Activated naive CD8-positive, alpha-beta T cell treated with anti-CD3 and anti-CD28 coated beads, Interleukin-2, amount 50 U/mL, for 24 hours (primary cell): ENCODE results near the gene CYB5R3.
"Not testable (repeated sequence)": the region's sequence is repeated elsewhere in the genome, so short reads cannot be mapped to it uniquely, and the experiment has no call there.

Source experiments
- ATAC-seq: fragments of 150-1000 bp; cut with Tn5 transposase; one replicate; pipeline ENCODE4 v1.10.0; 2021
- DNase-seq: peaks from one replicate; pipeline ENCODE4 v3.0.0; 2021
- H3K27ac Mint-ChIP-seq: one replicate; pipeline ENCODE4 v1.8.0; 2021; ENCODE audit warnings: mild to moderate bottlenecking, mixed read lengths
- H3K27me3 Mint-ChIP-seq: one replicate; pipeline ENCODE4 v1.8.0; 2021; ENCODE audit warnings: mixed read lengths
- H3K36me3 Mint-ChIP-seq: one replicate; pipeline ENCODE4 v1.8.0; 2021; ENCODE audit warnings: low read depth, mixed read lengths
- H3K4me1 Mint-ChIP-seq: one replicate; pipeline ENCODE4 v1.8.0; 2021; ENCODE audit warnings: mixed read lengths
- H3K4me3 Mint-ChIP-seq: one replicate; pipeline ENCODE4 v1.8.0; 2021; ENCODE audit warnings: mild to moderate bottlenecking, moderate library complexity, mixed read lengths
- H3K9me3 Mint-ChIP-seq: one replicate; pipeline ENCODE4 v1.8.0; 2021; ENCODE audit warnings: mixed read lengths

The CYB5R3 gene

DNA sequence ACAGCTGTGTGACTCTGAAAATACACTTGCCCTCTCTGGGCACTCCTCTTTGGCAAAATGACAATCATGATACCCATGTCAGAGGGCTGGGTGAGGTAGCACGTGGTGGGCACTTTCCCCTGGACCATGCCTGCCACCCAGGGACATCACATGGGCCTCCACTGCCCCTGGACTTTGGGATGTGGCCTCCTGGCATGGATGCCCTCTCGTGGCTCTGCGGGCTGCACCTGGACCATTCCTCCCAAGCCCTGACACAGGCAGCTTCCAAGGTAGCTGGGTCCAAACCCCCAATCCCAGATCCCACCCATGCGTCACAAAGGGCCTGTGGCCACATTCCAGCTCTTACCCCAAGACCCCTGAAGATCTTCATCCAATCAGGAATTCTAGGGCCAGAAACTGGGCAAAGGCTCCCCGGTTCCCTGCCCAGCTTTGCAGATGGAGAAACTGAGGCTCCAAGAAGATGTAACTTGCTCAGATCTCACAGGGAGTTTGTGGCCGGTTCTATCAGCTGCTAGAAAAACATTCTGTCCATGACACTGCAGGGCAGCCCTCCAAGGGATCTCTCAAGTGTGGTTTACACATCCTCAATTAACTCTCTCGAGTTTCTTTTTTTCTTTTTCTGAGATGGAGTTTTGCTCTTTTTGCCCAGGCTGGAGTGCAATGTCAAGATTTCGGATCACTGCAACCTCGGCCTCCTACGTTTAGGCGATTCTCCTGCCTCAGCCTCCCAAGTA, 35.4 kb upstream of the CYB5R3 start:
- Mint-ChIP-seq H3K36me3 (no peaks in the 10 kb centered on the region), H3K4me1 (no peaks in the 10 kb centered on the region), H3K27me3 (peaks cover 3% of the 10 kb centered on the region), H3K4me3 (no peak overlapping the region), H3K27ac (no peak overlapping the region), H3K9me3 (peaks cover under 1% of the 10 kb centered on the region)
- DNase-seq (no peak), ATAC-seq (no peak)

DNA sequence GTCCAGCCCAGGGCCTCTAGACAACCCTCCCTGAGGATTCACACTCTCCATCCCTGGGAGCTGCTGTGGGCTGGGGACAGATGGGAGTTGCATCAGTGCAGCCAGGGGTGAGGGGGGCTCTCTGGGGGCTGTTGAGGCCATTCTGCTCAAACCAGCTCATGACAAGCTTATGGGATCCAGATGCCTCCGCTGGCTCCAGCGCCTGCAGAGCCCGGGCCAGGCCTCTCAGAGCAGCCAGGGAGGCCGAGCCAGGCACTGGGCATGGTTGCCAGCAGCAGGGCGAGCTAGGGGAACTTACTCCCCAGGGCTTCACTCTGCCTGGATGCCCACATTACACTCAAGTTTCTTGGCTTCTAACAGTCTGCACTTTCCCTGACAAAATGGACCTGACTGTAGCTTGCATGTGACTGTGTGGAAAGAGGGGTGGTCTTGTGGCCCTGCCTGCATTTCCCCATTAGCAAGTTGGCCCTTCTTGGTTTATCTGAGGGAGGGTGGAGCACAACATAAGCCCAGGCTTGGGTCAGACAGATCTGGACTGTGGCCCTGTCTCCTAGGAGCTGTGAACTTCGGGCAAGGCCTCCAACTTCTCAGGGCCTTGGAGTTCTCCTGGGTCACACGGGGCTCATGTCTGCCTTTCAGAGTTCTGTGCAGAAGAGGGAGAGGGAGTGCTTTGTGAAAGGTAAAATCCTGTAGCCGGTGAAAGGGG, 34.5 kb upstream of the CYB5R3 start:
- no peak for ATAC-seq
- Mint-ChIP-seq H3K4me3 (no peak overlapping the region), H3K27me3 (peaks cover 3% of the 10 kb centered on the region), H3K36me3 (no peaks in the 10 kb centered on the region), H3K4me1 (no peaks in the 10 kb centered on the region), H3K27ac (no peak overlapping the region), H3K9me3 (peaks cover 10% of the 10 kb centered on the region)
- no peak for DNase-seq

DNA sequence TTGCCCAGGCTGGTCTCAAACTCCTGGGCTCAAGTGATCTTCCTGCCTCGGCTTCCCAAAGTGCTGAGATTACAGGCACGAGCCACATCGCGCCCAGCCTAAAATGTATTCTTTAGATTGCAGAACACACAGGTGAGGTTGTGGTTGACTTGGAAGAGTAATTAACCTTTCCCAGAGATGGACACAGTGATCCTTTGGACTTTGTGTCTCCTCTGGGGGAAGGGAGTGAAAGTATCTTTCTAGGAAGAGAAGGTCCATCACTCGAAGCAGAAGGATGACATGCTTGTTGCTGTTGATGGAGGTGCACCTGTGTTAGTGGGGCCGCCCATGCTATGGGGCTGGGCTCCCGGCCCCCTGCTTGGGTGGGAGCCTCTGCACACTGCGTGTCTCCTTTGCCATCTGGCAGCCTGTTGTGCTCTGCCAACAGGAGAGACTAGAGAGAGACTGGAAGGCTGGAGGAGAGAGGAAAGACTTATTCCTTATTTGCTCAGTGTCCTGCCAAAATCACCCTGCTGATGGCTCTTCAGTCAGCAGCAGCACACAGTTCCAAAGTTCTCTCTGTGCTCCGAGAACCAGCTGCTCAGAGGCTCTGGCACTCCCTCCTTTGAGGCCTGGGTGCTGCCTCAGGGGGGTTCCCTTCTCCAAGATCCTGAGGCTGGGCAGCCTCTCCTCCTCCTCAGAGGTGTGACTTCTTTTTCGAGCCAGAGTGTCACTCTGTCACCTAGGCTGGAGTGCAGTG, 33.1 kb upstream of the CYB5R3 start:
- H3K27ac Mint-ChIP-seq: no peak overlapping the region
- ATAC-seq: no peak
- peaks cover 11% of the 10 kb centered on the region for H3K9me3 Mint-ChIP-seq
- H3K4me3 Mint-ChIP-seq: no peak overlapping the region
- H3K36me3 Mint-ChIP-seq: peaks cover 3% of the 10 kb centered on the region
- DNase-seq: no peak
- peaks cover 3% of the 10 kb centered on the region for H3K27me3 Mint-ChIP-seq
- H3K4me1 Mint-ChIP-seq: no peaks in the 10 kb centered on the region

DNA sequence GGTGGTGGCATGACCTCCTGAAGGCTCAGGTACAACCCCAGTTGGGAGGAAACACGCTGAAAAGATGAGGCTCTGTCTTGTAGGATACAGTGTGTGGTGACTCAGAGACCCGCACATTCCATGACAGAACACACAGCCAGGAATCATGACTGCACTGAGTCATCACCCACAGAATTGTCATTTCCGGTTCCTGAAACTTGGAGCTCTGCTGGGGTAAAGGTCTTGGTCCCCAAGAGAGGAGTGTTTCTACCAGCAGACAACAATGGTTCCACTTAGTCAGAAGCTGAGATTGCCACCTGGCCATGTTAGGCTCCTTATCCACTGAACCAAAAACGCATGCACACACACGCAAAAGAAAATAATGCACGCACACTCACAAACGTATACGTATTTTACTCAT, 31.5 kb upstream of the CYB5R3 start:
- H3K27ac Mint-ChIP-seq: no peak overlapping the region
- H3K36me3 Mint-ChIP-seq: peaks cover 3% of the 10 kb centered on the region
- no peaks in the 10 kb centered on the region for H3K27me3 Mint-ChIP-seq
- ATAC-seq: peak; percentile 52
- DNase-seq: no peak
- H3K4me3 Mint-ChIP-seq: no peak overlapping the region
- no peaks in the 10 kb centered on the region for H3K4me1 Mint-ChIP-seq
- peaks cover 11% of the 10 kb centered on the region for H3K9me3 Mint-ChIP-seq

DNA sequence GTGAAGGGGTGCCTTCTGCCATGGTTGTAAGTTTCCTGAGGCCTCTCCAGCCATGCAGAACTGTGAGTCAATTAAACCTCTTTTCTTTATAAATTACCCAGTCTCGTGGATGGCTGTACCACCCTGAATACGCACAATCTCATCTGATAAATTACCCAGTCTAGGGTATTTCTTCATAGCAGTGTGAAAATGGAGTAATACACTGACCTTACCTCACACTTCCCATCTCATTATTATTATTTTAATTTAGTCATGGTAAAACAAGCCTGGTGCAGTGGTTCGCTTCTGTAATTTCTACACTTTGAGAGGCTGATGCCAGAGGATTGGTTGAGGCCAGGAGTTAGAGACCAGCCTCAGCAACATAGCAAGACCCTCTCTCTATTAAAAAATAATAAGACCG, 30.5 kb upstream of the CYB5R3 start:
- Mint-ChIP-seq H3K4me1 (no peaks in the 10 kb centered on the region), H3K9me3 (peaks cover 11% of the 10 kb centered on the region), H3K36me3 (peaks cover 3% of the 10 kb centered on the region), H3K4me3 (no peak overlapping the region), H3K27me3 (no peaks in the 10 kb centered on the region), H3K27ac (no peak overlapping the region)
- DNase-seq: no peak
- no peak for ATAC-seq

DNA sequence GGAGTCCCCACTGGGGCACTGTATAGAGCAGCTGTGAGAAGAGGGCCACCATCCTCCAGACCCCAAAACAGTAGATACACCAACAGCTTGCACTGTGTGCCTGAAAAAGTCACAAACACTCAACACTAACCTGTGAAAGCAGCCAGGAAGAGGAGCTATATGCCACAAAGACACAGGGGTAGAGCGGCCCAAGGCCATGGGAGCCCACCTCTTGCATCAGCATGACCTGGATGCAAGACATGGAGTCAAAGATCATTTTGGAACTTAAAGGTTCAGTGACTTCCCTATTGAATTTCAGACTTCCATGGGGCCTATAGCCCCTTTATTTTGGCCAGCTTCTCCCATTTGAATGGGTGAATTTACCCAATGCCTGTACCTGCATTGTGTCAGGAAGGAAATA, 29.7 kb upstream of the CYB5R3 start:
- no peak overlapping the region for H3K27ac Mint-ChIP-seq
- H3K36me3 Mint-ChIP-seq: peaks cover 3% of the 10 kb centered on the region
- no peaks in the 10 kb centered on the region for H3K27me3 Mint-ChIP-seq
- DNase-seq: no peak
- peaks cover 11% of the 10 kb centered on the region for H3K9me3 Mint-ChIP-seq
- no peaks in the 10 kb centered on the region for H3K4me1 Mint-ChIP-seq
- H3K4me3 Mint-ChIP-seq: no peak overlapping the region
- ATAC-seq: no peak

DNA sequence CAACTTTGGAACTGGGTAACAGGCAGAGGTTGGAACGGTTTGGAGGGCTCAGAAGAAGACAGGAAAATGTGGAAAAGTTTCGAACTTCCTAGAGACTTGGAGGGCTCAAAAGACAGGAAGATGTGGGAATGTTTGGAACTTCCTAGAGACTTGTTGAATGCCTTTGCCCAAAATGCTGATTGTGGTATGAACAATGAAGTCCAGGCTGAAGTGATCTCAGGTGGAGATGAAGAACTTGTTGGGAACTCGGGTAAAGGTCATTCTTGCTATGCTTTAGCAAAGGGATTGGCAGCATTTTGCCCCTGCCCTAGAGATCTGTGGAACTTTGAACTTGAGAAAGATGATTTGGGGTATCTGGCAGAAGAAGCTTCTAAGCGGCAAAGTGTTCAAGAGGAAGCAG, 28.7 kb upstream of the CYB5R3 start:
- ATAC-seq: not testable (repeated sequence)

DNA sequence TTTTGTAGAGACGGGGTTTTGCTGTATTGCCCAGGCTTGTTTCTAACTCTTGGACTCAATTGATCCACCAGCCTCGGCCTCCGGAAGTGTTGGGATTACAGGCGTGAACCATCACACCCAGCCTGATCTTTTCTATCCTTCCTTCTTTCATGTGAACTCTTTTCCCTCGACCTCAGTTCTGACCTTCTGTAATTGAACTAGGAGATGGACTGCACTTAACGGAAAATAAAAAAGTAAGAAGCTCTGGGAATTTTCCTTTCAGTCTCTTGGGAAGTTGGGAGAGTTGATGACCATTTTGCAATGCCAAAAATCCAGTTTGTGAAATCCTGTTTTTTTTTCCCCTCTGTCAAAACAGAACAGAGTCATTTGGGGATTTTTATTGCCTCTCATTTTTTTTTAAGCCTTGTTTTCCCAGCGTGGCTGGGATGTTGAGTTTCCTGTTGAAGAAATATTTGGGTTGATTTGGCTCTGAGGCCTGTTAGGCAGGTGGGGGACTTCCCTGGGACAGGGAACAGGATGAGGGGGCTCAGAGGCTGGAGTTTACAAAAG, 26.9 kb upstream of the CYB5R3 start:
- Mint-ChIP-seq H3K4me3 (no peak overlapping the region), H3K4me1 (peaks cover 4% of the 10 kb centered on the region), H3K9me3 (peaks cover 11% of the 10 kb centered on the region), H3K27ac (no peak overlapping the region), H3K36me3 (peaks cover 3% of the 10 kb centered on the region), H3K27me3 (no peaks in the 10 kb centered on the region)
- ATAC-seq (no peak), DNase-seq (no peak)

More for the DNA sequence above, 28.7 kb upstream of the CYB5R3 start:
- H3K27ac Mint-ChIP-seq, H3K4me1 Mint-ChIP-seq, H3K36me3 Mint-ChIP-seq, DNase-seq, H3K27me3 Mint-ChIP-seq, H3K4me3 Mint-ChIP-seq: not testable (repeated sequence)
- peaks cover 11% of the 10 kb centered on the region for H3K9me3 Mint-ChIP-seq

DNA sequence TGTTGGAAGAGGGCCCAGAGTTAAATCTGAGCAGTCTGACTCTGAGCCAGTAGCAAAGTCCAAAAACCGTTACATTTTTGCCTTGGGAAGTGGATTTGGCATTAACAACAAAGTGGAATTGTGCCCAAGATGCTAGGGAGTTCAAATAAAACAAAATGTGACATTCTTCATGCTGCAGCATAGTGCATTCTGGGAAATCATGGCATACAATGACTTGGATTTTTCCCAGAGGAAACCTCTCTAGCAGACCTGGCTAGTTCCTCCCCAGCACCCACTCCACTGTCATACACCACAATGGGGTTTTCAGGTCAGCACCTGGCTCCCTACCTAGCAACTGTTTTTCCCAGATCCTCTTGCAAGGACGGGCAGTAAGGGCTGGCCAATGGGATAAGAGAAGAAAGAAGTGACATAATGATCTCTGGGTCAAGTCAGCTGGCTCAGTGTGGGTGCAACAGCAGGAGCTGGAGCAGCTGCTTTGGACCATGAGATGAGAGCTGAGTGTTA, 24.8 kb upstream of the CYB5R3 start:
- no peak for ATAC-seq
- Mint-ChIP-seq H3K27ac (no peak overlapping the region), H3K36me3 (peaks cover 3% of the 10 kb centered on the region), H3K4me3 (no peak overlapping the region), H3K4me1 (peaks cover 9% of the 10 kb centered on the region), H3K9me3 (peaks cover 4% of the 10 kb centered on the region), H3K27me3 (no peaks in the 10 kb centered on the region)
- no peak for DNase-seq

DNA sequence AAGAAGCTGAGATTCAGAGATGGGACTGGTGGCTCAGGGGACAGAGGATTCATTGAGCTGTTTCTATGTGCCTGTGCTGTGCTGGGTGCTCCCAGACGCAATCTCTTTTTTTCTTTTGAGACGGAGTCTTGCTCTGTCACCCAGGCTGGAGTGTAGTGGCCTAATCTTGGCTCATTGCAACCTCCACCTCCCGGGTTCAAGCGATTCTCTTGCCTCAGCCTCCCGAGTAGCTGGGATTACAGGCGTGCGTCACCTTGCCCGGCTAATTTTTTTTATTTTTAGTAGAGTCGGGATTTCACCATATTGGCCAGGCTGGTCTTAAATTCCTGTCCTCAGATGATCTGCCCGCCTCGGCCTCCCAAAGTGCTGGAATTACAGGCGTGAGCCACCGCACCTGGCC, 23.9 kb upstream of the CYB5R3 start:
- not testable (repeated sequence) for H3K27ac Mint-ChIP-seq, ATAC-seq, H3K4me1 Mint-ChIP-seq, H3K9me3 Mint-ChIP-seq, H3K4me3 Mint-ChIP-seq, DNase-seq, H3K36me3 Mint-ChIP-seq, H3K27me3 Mint-ChIP-seq

DNA sequence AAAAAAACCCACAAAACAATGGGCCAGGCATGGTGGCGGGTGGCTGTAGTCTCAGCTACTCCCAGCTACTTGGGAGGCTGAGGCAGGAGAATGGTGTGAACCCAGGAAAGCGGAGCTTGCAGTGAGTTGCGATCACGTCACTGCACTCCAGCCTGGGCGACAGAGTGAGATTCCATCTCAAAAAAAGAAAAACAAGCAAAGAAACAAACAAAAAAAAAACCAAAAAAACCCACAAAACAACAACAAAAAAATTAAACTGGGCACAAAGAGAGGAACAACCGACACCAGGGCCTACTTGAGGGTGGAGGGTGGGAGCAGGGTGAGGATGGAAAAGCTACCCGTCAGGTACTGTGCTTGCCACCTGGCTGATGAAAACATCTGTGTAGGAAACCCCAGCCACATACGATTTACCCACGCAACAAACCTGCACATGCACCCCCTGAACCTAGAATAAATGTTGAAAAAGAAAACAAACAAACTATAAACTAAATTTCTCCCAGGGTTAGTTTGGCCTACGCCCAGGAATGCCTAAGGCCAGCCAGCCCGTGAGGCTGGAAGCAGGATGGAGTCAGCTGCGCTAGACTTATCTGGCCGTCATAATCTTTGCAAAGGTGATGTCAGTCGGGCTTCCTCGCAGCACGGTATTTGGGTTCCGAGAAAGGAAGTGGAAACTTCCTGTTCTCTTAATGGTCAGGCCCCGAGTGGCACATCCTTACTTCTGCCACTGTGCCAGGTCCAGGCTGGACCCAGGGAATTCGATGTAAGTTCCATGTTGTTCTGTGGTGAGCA, 21.9 kb upstream of the CYB5R3 start:
- no peaks in the 10 kb centered on the region for H3K9me3 Mint-ChIP-seq
- peaks cover 9% of the 10 kb centered on the region for H3K4me1 Mint-ChIP-seq
- no peaks in the 10 kb centered on the region for H3K36me3 Mint-ChIP-seq
- H3K27ac Mint-ChIP-seq: no peak overlapping the region
- no peak for ATAC-seq
- H3K4me3 Mint-ChIP-seq: no peak overlapping the region
- DNase-seq: no peak
- H3K27me3 Mint-ChIP-seq: no peaks in the 10 kb centered on the region

DNA sequence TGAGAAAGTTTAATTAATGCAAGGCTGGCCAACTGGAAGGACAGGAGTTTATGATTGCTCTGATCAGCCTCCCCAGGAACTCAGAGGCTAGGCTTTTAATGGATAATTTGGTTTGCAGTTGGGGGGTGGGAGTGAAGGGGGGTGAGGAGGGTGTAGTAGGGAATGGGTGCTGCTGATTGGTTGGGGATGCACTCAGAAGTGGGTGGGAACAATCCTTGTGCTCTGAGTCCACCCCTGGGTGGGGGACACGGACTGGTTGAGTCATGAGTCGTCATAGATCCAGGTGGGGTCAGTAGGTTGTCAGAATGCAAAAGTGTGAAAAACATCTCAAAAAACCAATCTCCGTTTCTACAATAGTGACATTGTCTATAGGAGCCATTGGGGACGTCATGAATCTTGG, 20.9 kb upstream of the CYB5R3 start:
- no peak overlapping the region for H3K27ac Mint-ChIP-seq
- H3K36me3 Mint-ChIP-seq: no peaks in the 10 kb centered on the region
- no peak for ATAC-seq
- no peak overlapping the region for H3K4me3 Mint-ChIP-seq
- peaks cover 11% of the 10 kb centered on the region for H3K4me1 Mint-ChIP-seq
- H3K9me3 Mint-ChIP-seq: no peaks in the 10 kb centered on the region
- H3K27me3 Mint-ChIP-seq: no peaks in the 10 kb centered on the region
- DNase-seq: no peak

DNA sequence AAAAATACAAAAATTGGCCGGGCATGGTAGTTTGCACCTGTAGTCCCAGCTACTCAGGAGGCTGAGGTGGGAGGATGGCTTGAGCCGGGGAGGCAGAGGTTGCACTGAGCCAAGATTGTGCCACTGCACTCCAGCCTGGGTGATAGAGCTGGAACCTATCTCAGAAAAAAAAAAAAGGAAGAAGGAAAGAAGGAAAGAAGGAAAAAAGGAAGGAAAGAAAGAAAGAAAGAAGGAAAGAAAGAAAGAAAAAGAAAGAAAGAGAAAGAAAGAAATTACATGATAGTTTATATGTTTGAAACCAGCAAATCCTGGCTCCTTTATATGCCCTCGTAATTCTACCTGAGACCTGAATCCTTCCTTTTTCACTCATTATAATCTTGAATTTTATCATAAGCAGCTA, 17.2 kb upstream of the CYB5R3 start:
- H3K4me3 Mint-ChIP-seq, H3K9me3 Mint-ChIP-seq, H3K36me3 Mint-ChIP-seq, ATAC-seq, H3K27ac Mint-ChIP-seq, DNase-seq, H3K27me3 Mint-ChIP-seq: not testable (repeated sequence)
- peaks cover 13% of the 10 kb centered on the region for H3K4me1 Mint-ChIP-seq
